Parathyroid adenoma (tissue), 2 donors: Measurements from ENCODE around the gene PGP.
"Not testable (repeated sequence)": the region's sequence is repeated elsewhere in the genome, so short reads cannot be mapped to it uniquely, and the experiment has no call there.

Experiments
- H2AFZ ChIP-seq: fragments of 300-600 bp; sonication (generic); one replicate; pipeline ENCODE4 v1.7.0; 2017; ENCODE audit warnings: antibody characterized with exemption, mild to moderate bottlenecking
- H3K27ac ChIP-seq: fragments of 300-600 bp; sonication (generic); one replicate; pipeline ENCODE4 v1.7.0; 2017
- H3K27me3 ChIP-seq: fragments of 300-600 bp; sonication (generic); one replicate; pipeline ENCODE4 v1.7.0; 2017; ENCODE audit warnings: low read length; ENCODE audit not compliant: control insufficient read depth, insufficient read depth
- H3K36me3 ChIP-seq: fragments of 300-600 bp; sonication (generic); one replicate; pipeline ENCODE4 v1.7.0; 2017; ENCODE audit warnings: low read length; ENCODE audit not compliant: control insufficient read depth, insufficient read depth
- H3K4me1 ChIP-seq: fragments of 300-600 bp; sonication (generic); one replicate; pipeline ENCODE4 v1.7.0; 2017; ENCODE audit warnings: control low read depth
- H3K4me2 ChIP-seq: fragments of 300-600 bp; sonication (generic); one replicate; pipeline ENCODE4 v1.7.0; 2017; ENCODE audit warnings: low read length
- H3K4me3 ChIP-seq: fragments of 300-600 bp; sonication (generic); one replicate; pipeline ENCODE4 v1.7.0; 2017; ENCODE audit warnings: low read depth, low read length
- H3K79me2 ChIP-seq: fragments of 300-600 bp; sonication (generic); one replicate; pipeline ENCODE4 v1.7.0; 2017; ENCODE audit warnings: control low read depth
- H3K9ac ChIP-seq: fragments of 300-600 bp; sonication (generic); one replicate; pipeline ENCODE4 v1.7.0; 2017; ENCODE audit warnings: mild to moderate bottlenecking
- H3K9me3 ChIP-seq: fragments of 300-600 bp; sonication (generic); one replicate; pipeline ENCODE4 v1.7.0; 2017; ENCODE audit warnings: low read length; ENCODE audit not compliant: control insufficient read depth
- CTCF ChIP-seq: fragments of 300-600 bp; sonication (generic); IDR thresholded peaks from one replicate; pipeline ENCODE4 v1.7.0; 2017; ENCODE audit warnings: antibody characterized with exemption, mild to moderate bottlenecking
- donor health status: primary hyperparathyroidism.

Gene PGP

GRCh38 chr16:2214719-2214968 lies at the start of gene PGP:
Gene PGP, minus strand, starts transcription at chr16:2214840. Its CDS starts 63 bp downstream, at chr16:2214777.
- no peak for TF ChIP-seq CTCF
- Histone ChIP-seq H2AFZ (peak within 1 kb of the TSS; percentile 98), H3K9ac (peak within 1 kb of the TSS; percentile 35), H3K27me3 (no peaks in the 10 kb centered on the region), H3K4me1 (peaks cover 23% of the 10 kb centered on the region), H3K4me2 (peak within 1 kb of the TSS; percentile 98), H3K9me3 (no peaks in the 10 kb centered on the region), H3K27ac (peak within 1 kb of the TSS; percentile 90), H3K4me3 (peak within 1 kb of the TSS; percentile 64), H3K79me2 (no peaks in the 10 kb centered on the region), H3K36me3 (no peaks in the 10 kb centered on the region)

- H3K27ac ChIP-seq, H2AFZ ChIP-seq, H3K4me3 ChIP-seq, H3K9me3 ChIP-seq, H3K4me2 ChIP-seq, H3K9ac ChIP-seq, H3K27me3 ChIP-seq, H3K4me1 ChIP-seq, H3K36me3 ChIP-seq: not testable (repeated sequence)
- H3K79me2 ChIP-seq, result peaks cover 15% of the 10 kb centered on the region
These were observed 48.4 kb upstream of the PGP start for GRCh38 chr16:2263026-2263425.

- H3K4me3 ChIP-seq, result no peak overlapping the region
- H3K9ac ChIP-seq, result no peak overlapping the region
- no peaks in the 10 kb centered on the region for H3K4me1 ChIP-seq
- TF ChIP-seq CTCF, result no peak
- H3K79me2 ChIP-seq, result peaks cover 6% of the 10 kb centered on the region
- H3K4me2 ChIP-seq, result no peak overlapping the region
- H2AFZ ChIP-seq, result no peak overlapping the region
- H3K36me3 ChIP-seq, result no peaks in the 10 kb centered on the region
- no peaks in the 10 kb centered on the region for H3K27me3 ChIP-seq
- no peaks in the 10 kb centered on the region for H3K9me3 ChIP-seq
- H3K27ac ChIP-seq, result no peak overlapping the region
These were observed 45.6 kb upstream of the PGP start for GRCh38 chr16:2260250-2260649.

- not testable (repeated sequence) for H3K9me3 ChIP-seq, H3K9ac ChIP-seq, H3K27me3 ChIP-seq, H3K4me2 ChIP-seq, H3K4me3 ChIP-seq, H3K36me3 ChIP-seq, H3K79me2 ChIP-seq, H3K27ac ChIP-seq, H3K4me1 ChIP-seq, H2AFZ ChIP-seq
These were observed 43.9 kb upstream of the PGP start for GRCh38 chr16:2258530-2258929.

- Histone ChIP-seq H3K36me3 (no peaks in the 10 kb centered on the region), H3K4me1 (no peaks in the 10 kb centered on the region), H3K4me3 (no peak overlapping the region), H3K9ac (no peak overlapping the region), H2AFZ (no peak overlapping the region), H3K79me2 (peaks cover 2% of the 10 kb centered on the region), H3K4me2 (no peak overlapping the region), H3K27me3 (no peaks in the 10 kb centered on the region), H3K9me3 (no peaks in the 10 kb centered on the region), H3K27ac (no peak overlapping the region)
- TF ChIP-seq CTCF, result no peak
These were observed 43.1 kb upstream of the PGP start for GRCh38 chr16:2257726-2258125.

- no peaks in the 10 kb centered on the region for H3K9me3 ChIP-seq
- H3K27me3 ChIP-seq, result no peaks in the 10 kb centered on the region
- no peak overlapping the region for H3K27ac ChIP-seq
- no peak overlapping the region for H3K9ac ChIP-seq
- no peak overlapping the region for H3K4me3 ChIP-seq
- no peak for TF ChIP-seq CTCF
- no peak overlapping the region for H2AFZ ChIP-seq
- no peak overlapping the region for H3K4me2 ChIP-seq
- no peaks in the 10 kb centered on the region for H3K36me3 ChIP-seq
- peaks cover 2% of the 10 kb centered on the region for H3K79me2 ChIP-seq
- H3K4me1 ChIP-seq, result peaks cover 5% of the 10 kb centered on the region
These were observed 42.0 kb upstream of the PGP start for GRCh38 chr16:2256531-2257140.
